GM12878 (cell line): ENCODE results near the gene UPF1. TPM values are rescaled to one million over a fixed set of nuclear protein-coding genes. Genes with fewer than 3 reads are reported as not detected.

ENCODE experiments used
- ATAC-seq: fragments of 200-7000 bp; cut with Tn5 transposase; 3 replicates; pipeline ENCODE4 v1.9.1; 2020; ENCODE audit warnings: mild to moderate bottlenecking, moderate library complexity
- BruUV-seq: library from RNA; stranded (reverse); fragments of 400-500 nt; replicated peaks from 2 replicates; lab custom pipeline; 2021; lab: Mats Ljungman, UMichigan
- CTCF ChIA-PET: fragments of 300-600 bp; sonication (Branson Sonifier 250); formaldehyde crosslinking; extraction: SDS; loops from one replicate; lab custom pipeline; 2021; ENCODE audit warnings: inconsistent platforms; lab: Yijun Ruan, JAX
- POLR2A ChIA-PET: fragments of 350-600 bp; formaldehyde crosslinking; extraction: SDS; loops from one replicate; lab custom pipeline; 2021; ENCODE audit warnings: inconsistent platforms; lab: Charles Lee
- RAD21 ChIA-PET: fragments of 300-600 bp; sonication (Branson Sonifier 250); formaldehyde crosslinking; loops from one replicate; lab custom pipeline; 2023; ENCODE audit warnings: antibody characterized with exemption; ENCODE audit not compliant: unreplicated experiment; lab: Charles Lee
- SMC1A ChIA-PET: fragments of 300-600 bp; sonication (Branson Sonifier 250); formaldehyde crosslinking; loops from one replicate; lab custom pipeline; 2023; ENCODE audit not compliant: unreplicated experiment, uncharacterized antibody; lab: Charles Lee
- DNase-seq: peaks from one replicate; pipeline ENCODE4 v3.0.0-alpha.2; 2011; ENCODE audit warnings: low read depth, low spot score
- FAIRE-seq: peaks from 3 replicates; lab custom pipeline; 2011; peaks lifted over from hg19 to GRCh38; lab: Jason Lieb, UNC
- H2AFZ ChIP-seq: 2 replicates; pipeline ENCODE4 v1.6.0; 2011; ENCODE audit warnings: low read depth, low read length, control low read depth; ENCODE audit not compliant: control insufficient read depth
- H3K27ac ChIP-seq: 2 replicates; pipeline ENCODE4 v1.5.1; 2011; ENCODE audit warnings: control low read depth; ENCODE audit not compliant: control insufficient read depth, insufficient read depth
- H3K27me3 ChIP-seq, 2 experiments: replicated peaks in 1 of 2; 2 replicates each; pipeline versions ENCODE4 v1.6.0 to v1.6.1; 2011; ENCODE audit warnings: low read length in 1 of 2; ENCODE audit not compliant: control insufficient read depth in 2 of 2, insufficient read depth in 2 of 2
- H3K36me3 ChIP-seq, 2 experiments: 2 replicates each; pipeline ENCODE4 v1.5.1; 2011; ENCODE audit warnings: low read length in 1 of 2; ENCODE audit not compliant: control insufficient read depth in 2 of 2, insufficient read depth in 2 of 2
- H3K4me1 ChIP-seq: 2 replicates; pipeline ENCODE4 v1.6.1; 2011; ENCODE audit warnings: mild to moderate bottlenecking, low read length, moderate library complexity, mixed read lengths; ENCODE audit not compliant: control insufficient read depth, insufficient read depth
- H3K4me2 ChIP-seq: 2 replicates; pipeline ENCODE4 v1.6.0; 2011; ENCODE audit warnings: control low read depth; ENCODE audit not compliant: control insufficient read depth, insufficient read depth
- H3K4me3 ChIP-seq: fragments of 200-600 bp; sonication (generic); 2 replicates; pipeline ENCODE4 v1.5.1; 2016
- H3K79me2 ChIP-seq: 2 replicates; pipeline ENCODE4 v1.6.0; 2011; ENCODE audit warnings: low read length; ENCODE audit not compliant: control insufficient read depth, insufficient read depth
- H3K9ac ChIP-seq: 2 replicates; pipeline ENCODE4 v1.8.0; 2011; ENCODE audit warnings: low read length, control low read depth, mixed read lengths; ENCODE audit not compliant: control insufficient read depth, insufficient read depth
- H3K9me3 ChIP-seq: replicated peaks from 3 replicates; pipeline ENCODE4 v1.5.1; 2011; ENCODE audit warnings: mild to moderate bottlenecking, low read length; ENCODE audit not compliant: control insufficient read depth, insufficient read depth
- H4K20me1 ChIP-seq: 2 replicates; pipeline ENCODE4 v1.6.0; 2011; ENCODE audit not compliant: control insufficient read depth, insufficient read depth
- CEBPB ChIP-seq, 2 experiments: fragments of 150-350 bp in 1 of 2; IDR thresholded peaks; 2 replicates each; pipeline ENCODE4 v1.6.1; 2012 to 2014; ENCODE audit warnings: low read depth in 2 of 2, low read length in 2 of 2, borderline replicate concordance in 1 of 2, inconsistent platforms in 1 of 2
- EED ChIP-seq: sonication (generic); IDR thresholded peaks from 2 replicates; pipeline ENCODE4 v1.6.1; 2016; ENCODE audit warnings: antibody characterized with exemption, low read depth
- EP300 ChIP-seq, 2 experiments: fragments of 150-350 bp in 1 of 2; IDR thresholded peaks; 2 replicates each; pipeline ENCODE4 v1.6.1; 2011 to 2012; ENCODE audit warnings: low read depth in 2 of 2, low read length in 2 of 2, borderline replicate concordance in 1 of 2, improper control_type of control experiment in 1 of 2, inconsistent platforms in 1 of 2; ENCODE audit not compliant: control insufficient read depth in 1 of 2
- HDAC6 ChIP-seq: fragments of 200-600 bp; sonication (generic); IDR thresholded peaks from one replicate; pipeline ENCODE4 v1.8.0; 2017; ENCODE audit warnings: antibody characterized with exemption; ENCODE audit not compliant: unreplicated experiment
- SIX5 ChIP-seq: IDR thresholded peaks from 2 replicates; pipeline ENCODE4 v1.6.1; 2011; ENCODE audit warnings: mild to moderate bottlenecking, low read depth, low read length, moderate library complexity; ENCODE audit not compliant: severe bottlenecking
- SUZ12 ChIP-seq: fragments of 200-600 bp; sonication (generic); IDR thresholded peaks from one replicate; pipeline ENCODE4 v1.6.1; 2018; ENCODE audit warnings: antibody characterized with exemption, mild to moderate bottlenecking; ENCODE audit not compliant: unreplicated experiment
- TCF7 ChIP-seq: IDR thresholded peaks from 2 replicates; pipeline ENCODE4 v1.6.1; 2014; ENCODE audit warnings: antibody characterized with exemption, borderline replicate concordance
- ZNF217 ChIP-seq: fragments of 450-650 bp; IDR thresholded peaks from 2 replicates; pipeline ENCODE4 v1.6.1; 2017; ENCODE audit warnings: antibody characterized with exemption, mild to moderate bottlenecking
- ZNF274 ChIP-seq: IDR thresholded peaks from one replicate; pipeline ENCODE4 v1.8.0; 2011; ENCODE audit not compliant: insufficient read length, insufficient read depth
- WGBS: methylation state at CpG from one replicate; pipeline ENCODE4 v1.1.6; 2016; ENCODE audit warnings: low lambda C conversion rate; ENCODE audit not compliant: insufficient replicate concordance, insufficient coverage; ENCODE audit errors: missing lambda C conversion rate; 5-methylcytosine and 5-hydroxymethylcytosine counted together
- in situ Hi-C: fragments of 300-500 bp; cut with MboI; formaldehyde crosslinking; loops from 9 replicates; pipeline ENCODE4 v1.14.3; 2018; ENCODE audit warnings: mixed read lengths
- intact Hi-C: fragments of 100-400 bp; cut with micrococcal nuclease; formaldehyde crosslinking; loops from one replicate; pipeline ENCODE4 v1.14.2; 2022; ENCODE audit not compliant: unreplicated experiment
- polyA plus RNA-seq, 11 experiments: library from polyadenylated mRNA; depleted of rRNA in 4 of 11; unstranded in 6 of 11; stranded (reverse) in 5 of 11; fragments of >200 nt; fragmentation: Nextera tagmentation in 4 of 11; fragmentation: Illumina TruSeq in 1 of 11; extraction: Ambion mirVana in 4 of 11; extraction: Trizol in 1 of 11; gene quantifications; 1 replicate in 1 of 11; 2 replicates in 10 of 11; pipeline versions ENCODE4 v1.2.1 to v1.2.3, GENCODE V29; 2011 to 2016; ENCODE audit warnings: inconsistent platforms in 2 of 11, missing spikeins in 2 of 11, low read depth in 1 of 11
- total RNA-seq, 4 experiments: library from RNA; depleted of rRNA in 3 of 4; stranded (reverse); fragments of >200 nt in 3 of 4; fragmentation: Illumina TruSeq in 1 of 4; extraction: Trizol in 1 of 4; gene quantifications; 2 replicates each; pipeline versions ENCODE4 v1.2.1 to v1.2.3, GENCODE V29; 2013 to 2021
- TF ChIP-seq, protein P1 (sequence below): fragments of 450-650 bp; conservative IDR thresholded peaks from 2 replicates; pipeline ENCODE4 v1.6.1; 2017; ENCODE audit warnings: mild to moderate bottlenecking, moderate library complexity
- TF ChIP-seq, protein P2 (sequence below): IDR thresholded peaks from 2 replicates; pipeline ENCODE4 v1.6.1; 2011; ENCODE audit warnings: borderline replicate concordance, low read depth, mild to moderate bottlenecking, moderate library complexity, mixed read lengths, low read length; ENCODE audit not compliant: insufficient read depth; ENCODE audit errors: extremely low read length
- TF ChIP-seq, protein P3 (sequence below): fragments of 450-650 bp; IDR thresholded peaks from 2 replicates; pipeline ENCODE4 v1.6.1; 2017; ENCODE audit warnings: borderline replicate concordance

The UPF1 gene
- total and polyA plus RNA-seq, 10 of the 15 experiments (the other 5 are each of a cell fraction or from before 2014, with no cell fraction given), result 0.58 to 80.9 (median 18.7) TPM

DNA sequence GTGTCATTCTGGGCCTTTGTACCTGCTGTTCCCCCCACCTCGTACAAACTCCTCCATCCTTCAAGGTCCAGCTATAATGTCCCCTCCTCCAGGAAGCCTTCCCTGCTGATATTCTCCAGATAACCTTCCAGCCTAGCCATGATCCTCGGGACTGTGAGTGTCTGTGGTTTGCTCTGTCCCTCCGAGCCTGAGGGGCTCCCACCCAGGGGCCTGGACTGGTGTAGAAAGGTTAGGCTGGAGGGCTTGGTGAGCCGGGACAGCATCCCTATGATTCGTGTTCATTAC is 37.8 kb upstream of the UPF1 start (continued):
- TF ChIP-seq, protein P1, sequence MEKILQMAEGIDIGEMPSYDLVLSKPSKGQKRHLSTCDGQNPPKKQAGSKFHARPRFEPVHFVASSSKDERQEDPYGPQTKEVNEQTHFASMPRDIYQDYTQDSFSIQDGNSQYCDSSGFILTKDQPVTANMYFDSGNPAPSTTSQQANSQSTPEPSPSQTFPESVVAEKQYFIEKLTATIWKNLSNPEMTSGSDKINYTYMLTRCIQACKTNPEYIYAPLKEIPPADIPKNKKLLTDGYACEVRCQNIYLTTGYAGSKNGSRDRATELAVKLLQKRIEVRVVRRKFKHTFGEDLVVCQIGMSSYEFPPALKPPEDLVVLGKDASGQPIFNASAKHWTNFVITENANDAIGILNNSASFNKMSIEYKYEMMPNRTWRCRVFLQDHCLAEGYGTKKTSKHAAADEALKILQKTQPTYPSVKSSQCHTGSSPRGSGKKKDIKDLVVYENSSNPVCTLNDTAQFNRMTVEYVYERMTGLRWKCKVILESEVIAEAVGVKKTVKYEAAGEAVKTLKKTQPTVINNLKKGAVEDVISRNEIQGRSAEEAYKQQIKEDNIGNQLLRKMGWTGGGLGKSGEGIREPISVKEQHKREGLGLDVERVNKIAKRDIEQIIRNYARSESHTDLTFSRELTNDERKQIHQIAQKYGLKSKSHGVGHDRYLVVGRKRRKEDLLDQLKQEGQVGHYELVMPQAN, result no peak
- TF ChIP-seq, all 136 proteins: peak for 0

DNA sequence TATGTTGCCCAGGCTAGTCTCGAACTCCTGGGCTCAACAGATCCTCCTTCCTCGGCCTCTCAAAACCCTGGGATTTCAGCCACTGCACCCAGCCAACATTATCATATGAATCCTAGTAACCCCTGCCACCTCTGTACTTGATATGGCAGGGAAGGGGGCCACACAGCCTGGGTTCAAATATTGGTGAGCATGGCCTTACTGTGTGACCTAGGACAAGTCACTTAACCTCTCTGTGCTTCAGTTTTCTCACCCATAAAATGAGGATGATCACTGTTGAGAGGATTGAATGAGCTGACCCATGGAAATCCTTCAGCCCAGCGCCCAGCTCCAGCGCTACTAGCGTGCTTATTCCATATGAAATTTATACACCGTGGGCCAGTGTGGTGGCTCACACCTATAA is 37.1 kb upstream of the UPF1 start:
- Histone ChIP-seq H3K27me3 (peaks cover 13 to 16% of the 10 kb centered on the region in 2 experiments), H3K4me2 (no peak overlapping the region), H3K36me3 (no peaks in the 10 kb centered on the region), H3K27ac (no peak overlapping the region), H3K9me3 (no peaks in the 10 kb centered on the region), H3K4me3 (no peak overlapping the region), H3K4me1 (0 out of 2 replicates have a peak, but pooled peaks cover 3% of the 10 kb centered on the region), H3K79me2 (no peaks in the 10 kb centered on the region), H3K9ac (no peak overlapping the region), H2AFZ (no peak overlapping the region), H4K20me1 (no peaks in the 10 kb centered on the region)
- FAIRE-seq (no peak), ATAC-seq (no peak), DNase-seq (no peak)
- ChIA-PET RAD21 (no interaction called here), CTCF (no interaction called here), SMC1A (no interaction called here), POLR2A (no interaction called here)
- TF ChIP-seq HDAC6 (no peak), EED (no peak)
- in situ Hi-C loops (no loop called here), intact Hi-C loops (no loop called here)
- 61% methylated on average over 6 of the region's 6 CpGs for WGBS
- no TSS peak for BruUV-seq

DNA sequence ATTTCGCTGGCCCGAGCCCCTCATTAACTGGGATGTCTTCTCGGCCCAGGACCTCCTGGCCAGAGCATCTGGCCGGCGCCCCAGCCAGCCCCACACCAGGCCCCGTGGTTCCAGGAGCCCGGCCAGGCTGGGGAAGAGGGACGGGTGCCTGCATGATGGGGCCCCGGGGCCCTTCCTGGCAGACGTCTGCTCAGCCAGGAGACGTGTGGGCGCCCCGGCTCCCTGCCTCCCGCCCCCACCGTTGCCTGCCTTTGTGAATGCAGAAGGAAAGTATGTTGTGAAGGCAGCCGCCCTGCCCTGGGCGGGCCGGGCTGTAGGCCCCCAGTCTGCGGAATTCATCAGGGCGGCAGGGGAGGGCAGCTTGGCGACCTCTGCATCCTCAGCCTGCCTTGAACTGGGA is 36.2 kb upstream of the UPF1 start:
- Histone ChIP-seq H3K27me3 (peaks cover 9 to 13% of the 10 kb centered on the region in 2 experiments), H3K79me2 (no peaks in the 10 kb centered on the region), H3K4me2 (no peak overlapping the region), H3K27ac (no peak overlapping the region), H3K4me3 (no peak overlapping the region), H2AFZ (no peak overlapping the region), H3K9me3 (no peaks in the 10 kb centered on the region), H3K4me1 (no peaks in the 10 kb centered on the region), H3K36me3 (no peaks in the 10 kb centered on the region), H3K9ac (no peak overlapping the region), H4K20me1 (no peaks in the 10 kb centered on the region)
- POLR2A ChIA-PET, result no interaction called here
- ATAC-seq (peak; percentile 35; the same call in 2 of the 3 replicates), FAIRE-seq (no peak), DNase-seq (no peak)
- CTCF ChIA-PET, result no interaction called here
- BruUV-seq, result no TSS peak
- intact Hi-C loops, result no loop called here
- TF ChIP-seq CEBPB (IDR thresholded peaks at IDR 0.05; ENCODE audit: borderline replicate concordance in 1 of 2, low read depth in 2 of 2, low read length in 2 of 2) (no peak), ZNF217 (no peak), TCF7 (no peak), SUZ12 (no peak), ZNF274 (no peak), EP300 (IDR thresholded peaks at IDR 0.05; ENCODE audit: borderline replicate concordance in 1 of 2, control insufficient read depth in 1 of 2, low read depth in 2 of 2, low read length in 2 of 2) (no peak), SIX5 (no peak)
- TF ChIP-seq, protein P2, sequence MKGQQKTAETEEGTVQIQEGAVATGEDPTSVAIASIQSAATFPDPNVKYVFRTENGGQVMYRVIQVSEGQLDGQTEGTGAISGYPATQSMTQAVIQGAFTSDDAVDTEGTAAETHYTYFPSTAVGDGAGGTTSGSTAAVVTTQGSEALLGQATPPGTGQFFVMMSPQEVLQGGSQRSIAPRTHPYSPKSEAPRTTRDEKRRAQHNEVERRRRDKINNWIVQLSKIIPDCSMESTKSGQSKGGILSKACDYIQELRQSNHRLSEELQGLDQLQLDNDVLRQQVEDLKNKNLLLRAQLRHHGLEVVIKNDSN, result no peak
- TF ChIP-seq, protein P3, sequence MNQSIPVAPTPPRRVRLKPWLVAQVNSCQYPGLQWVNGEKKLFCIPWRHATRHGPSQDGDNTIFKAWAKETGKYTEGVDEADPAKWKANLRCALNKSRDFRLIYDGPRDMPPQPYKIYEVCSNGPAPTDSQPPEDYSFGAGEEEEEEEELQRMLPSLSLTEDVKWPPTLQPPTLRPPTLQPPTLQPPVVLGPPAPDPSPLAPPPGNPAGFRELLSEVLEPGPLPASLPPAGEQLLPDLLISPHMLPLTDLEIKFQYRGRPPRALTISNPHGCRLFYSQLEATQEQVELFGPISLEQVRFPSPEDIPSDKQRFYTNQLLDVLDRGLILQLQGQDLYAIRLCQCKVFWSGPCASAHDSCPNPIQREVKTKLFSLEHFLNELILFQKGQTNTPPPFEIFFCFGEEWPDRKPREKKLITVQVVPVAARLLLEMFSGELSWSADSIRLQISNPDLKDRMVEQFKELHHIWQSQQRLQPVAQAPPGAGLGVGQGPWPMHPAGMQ, result no peak
- in situ Hi-C loops, result no loop called here
- RAD21 ChIA-PET, result no interaction called here
- SMC1A ChIA-PET, result no interaction called here
- 13% methylated on average over 18 of the region's 21 CpGs for WGBS
